Stimulated activated CD8-positive, alpha-beta memory T cell treated with anti-CD3 and anti-CD28 coated beads, Interleukin-15, amount 100 ng/mL, for 1 hour (primary cell): ENCODE results near the gene ACSM6.
"Not testable (repeated sequence)": the region's sequence is repeated elsewhere in the genome, so short reads cannot be mapped to it uniquely, and the experiment has no call there.

Experiments used
- DNase-seq: peaks from one replicate; pipeline ENCODE4 v3.0.0-alpha.2; 2020; ENCODE audit warnings: low read depth

The ACSM6 gene, protein sequence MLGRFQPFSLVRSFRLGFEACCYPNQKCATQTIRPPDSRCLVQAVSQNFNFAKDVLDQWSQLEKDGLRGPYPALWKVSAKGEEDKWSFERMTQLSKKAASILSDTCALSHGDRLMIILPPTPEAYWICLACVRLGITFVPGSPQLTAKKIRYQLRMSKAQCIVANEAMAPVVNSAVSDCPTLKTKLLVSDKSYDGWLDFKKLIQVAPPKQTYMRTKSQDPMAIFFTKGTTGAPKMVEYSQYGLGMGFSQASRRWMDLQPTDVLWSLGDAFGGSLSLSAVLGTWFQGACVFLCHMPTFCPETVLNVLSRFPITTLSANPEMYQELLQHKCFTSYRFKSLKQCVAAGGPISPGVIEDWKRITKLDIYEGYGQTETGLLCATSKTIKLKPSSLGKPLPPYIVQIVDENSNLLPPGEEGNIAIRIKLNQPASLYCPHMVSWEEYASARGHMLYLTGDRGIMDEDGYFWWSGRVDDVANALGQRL

DNA sequence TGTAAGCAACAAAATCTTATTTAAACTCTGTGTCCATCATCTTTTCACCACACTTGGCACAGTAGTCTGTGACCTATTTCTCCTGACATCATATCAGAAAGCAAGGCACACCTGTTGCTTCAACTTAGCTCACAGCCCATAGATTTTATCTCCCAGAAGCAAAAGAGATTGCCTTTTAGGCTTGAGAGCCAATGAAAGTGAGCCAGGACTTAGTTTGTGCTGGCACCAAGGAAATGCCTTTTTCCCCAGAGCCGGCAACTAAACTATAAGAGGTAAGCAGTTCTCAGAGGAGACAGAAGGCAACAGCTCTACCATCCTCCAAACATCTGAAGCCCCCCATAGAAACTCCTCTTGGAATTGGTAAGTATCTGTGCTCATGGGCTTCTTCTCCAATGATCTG, at the start of gene ACSM6:
Gene ACSM6, plus strand, starts transcription at position 295 of the 400 bp plus-strand sequence. CDS start 248 bp downstream, outside the sequence.
- DNase-seq = no peak

DNA sequence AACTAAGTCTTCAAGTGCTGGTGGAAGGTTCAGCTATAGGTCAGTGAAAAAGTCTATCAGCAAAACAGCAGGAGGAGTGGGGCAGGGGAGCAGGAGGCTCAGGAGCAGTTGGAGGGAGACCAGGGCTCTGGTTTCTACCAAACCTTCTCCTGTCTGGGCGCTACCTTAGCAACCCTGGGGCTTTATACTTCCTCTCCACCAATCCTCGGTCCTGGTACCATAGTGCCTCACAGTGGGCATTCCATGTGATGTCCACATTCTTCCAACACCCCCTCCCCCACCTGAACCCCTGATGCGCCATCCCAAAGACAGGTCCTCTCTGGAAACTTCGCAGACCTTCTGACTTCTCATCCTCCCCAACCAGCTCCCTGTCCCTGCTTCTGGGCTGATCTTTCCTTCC, 25.3 kb upstream of the ACSM6 start:
- DNase-seq = no peak

- DNase-seq = no peak
Observed at GRCh38 chr10:95169522-95169921, 24.5 kb upstream of the ACSM6 start.

- DNase-seq = no peak
Observed at GRCh38 chr10:95170790-95171189, 23.2 kb upstream of the ACSM6 start.

DNA sequence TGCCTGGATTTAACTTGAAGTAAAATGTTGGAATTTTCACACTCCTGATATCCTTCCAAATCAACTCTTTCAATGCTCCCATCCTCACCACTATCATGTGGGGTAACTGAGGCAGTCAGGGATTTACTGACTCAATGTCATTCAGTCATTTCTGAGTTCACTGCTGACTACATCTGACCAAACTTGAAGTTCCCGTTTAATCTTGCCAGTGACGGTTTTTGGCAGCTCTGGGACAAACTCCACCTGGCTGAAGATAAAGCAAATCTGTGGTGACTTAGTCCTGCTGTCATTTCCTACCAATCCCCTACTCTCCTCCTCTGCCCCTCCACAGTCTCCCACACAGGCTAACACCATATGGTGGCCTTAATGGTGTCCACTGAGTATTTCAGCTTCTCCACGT, 22.7 kb upstream of the ACSM6 start:
- DNase-seq = no peak

- DNase-seq = no peak
Observed at GRCh38 chr10:95172851-95173250, 21.2 kb upstream of the ACSM6 start.

GRCh38 chr10:95176101-95176500, 17.9 kb upstream of the ACSM6 start:
- DNase-seq = no peak

DNA sequence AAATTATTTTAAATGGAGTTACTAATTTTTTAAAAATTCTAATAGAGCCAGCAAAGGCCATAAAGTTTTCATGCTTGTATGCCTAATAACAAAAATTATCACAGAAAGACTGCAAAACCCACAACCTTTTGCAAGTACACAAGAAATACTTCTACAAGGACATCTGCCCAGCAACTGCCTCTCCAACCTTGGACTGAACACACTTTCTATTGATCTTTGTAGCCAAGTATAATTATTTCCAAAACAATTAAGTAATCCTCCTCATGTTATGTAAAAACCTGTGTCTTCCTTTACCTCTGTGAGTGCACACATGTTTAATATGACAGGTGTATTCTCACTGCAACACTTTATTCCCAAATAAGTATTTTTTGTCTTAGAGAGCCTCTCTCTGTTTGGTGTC, 16.6 kb upstream of the ACSM6 start:
- DNase-seq = no peak

- no peak for DNase-seq
Observed at GRCh38 chr10:95178266-95178665, 15.8 kb upstream of the ACSM6 start.

DNA sequence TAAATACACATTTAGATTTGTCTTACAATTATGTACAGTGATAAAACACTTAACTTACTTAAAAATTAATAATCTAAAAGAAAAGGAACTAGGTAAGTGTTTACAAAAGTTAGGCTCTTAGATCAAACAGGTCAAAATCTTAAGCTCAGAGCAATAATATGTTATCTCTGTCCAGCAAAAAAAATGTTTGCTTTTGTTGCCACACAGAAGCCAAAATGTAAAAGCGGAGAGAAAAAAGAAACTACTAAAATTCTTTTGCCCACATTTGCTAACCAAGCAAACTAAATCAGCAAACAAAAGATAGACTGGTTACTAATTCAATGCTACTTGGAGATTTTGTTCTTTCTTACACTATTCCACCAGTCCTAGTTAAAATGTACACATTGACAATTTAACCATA, 15.2 kb upstream of the ACSM6 start:
- no peak for DNase-seq

GRCh38 chr10:95181726-95182125, 12.3 kb upstream of the ACSM6 start:
- no peak for DNase-seq

DNA sequence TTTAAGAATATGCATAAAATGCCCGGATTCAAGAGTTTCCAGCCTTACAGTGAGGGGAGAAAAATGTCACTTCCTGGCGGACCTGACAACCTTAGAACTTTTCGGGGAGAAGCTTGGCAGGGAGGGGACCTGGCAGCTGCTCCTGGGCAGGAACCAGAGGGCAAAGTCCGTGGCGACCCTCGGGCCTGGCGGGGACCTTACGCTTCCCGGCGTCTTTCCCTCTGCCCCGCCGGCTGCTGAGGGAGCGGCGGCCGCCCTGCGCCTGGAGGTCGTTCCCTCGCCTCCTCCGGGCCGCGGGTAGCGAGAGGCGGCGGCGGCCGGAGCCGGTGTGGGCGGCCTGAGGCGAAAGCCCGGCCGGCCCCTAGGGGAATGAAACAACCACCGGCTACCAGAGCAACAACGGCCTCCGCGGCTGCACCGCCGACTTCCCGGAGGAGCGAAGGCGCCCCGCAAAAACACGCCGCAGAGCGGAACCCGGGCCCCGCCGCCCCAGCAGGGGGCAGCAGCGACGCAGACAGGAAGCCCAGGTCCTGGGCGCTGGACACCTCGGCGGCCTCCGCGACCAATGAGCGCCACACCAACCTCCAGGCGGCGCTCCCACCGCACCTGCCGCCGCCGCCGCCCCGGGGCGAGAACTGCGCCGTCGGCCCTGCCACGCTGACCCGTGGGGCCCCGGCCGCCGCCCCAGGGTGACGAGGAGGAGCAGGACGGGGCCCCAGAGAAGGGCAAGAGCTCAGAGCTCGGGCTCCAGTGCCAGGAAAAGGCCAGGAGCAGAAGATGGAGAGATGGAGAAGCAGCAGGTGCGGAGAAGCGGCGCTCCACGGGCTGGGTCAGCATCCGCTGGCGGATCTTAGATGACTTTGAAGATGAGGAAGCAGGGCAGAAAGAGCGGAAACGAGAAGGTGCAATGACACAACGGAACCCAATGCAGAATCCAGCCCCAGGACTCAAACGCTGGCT, 10.5 kb upstream of the ACSM6 start:
- peak; percentile 27 for DNase-seq

DNA sequence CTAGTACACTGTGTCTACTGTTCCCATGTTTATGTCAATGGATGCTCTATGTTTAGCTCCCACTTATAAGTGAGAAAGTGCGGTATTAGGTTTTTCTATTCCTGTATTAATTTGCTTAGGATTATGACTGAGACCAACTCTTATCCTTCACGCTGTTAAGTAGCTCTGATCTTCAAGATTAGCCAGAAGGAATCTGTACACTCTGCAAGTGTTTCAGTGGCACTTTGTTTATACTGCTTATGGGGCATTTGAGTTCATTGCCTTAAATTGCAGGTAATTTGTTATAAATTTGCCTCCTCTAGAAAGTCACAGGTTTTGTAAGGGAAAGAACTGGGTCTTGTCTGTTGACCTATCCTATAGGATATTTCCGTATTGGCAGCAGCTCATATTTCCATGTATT, 6.4 kb upstream of the ACSM6 start:
- DNase-seq = no peak

DNA sequence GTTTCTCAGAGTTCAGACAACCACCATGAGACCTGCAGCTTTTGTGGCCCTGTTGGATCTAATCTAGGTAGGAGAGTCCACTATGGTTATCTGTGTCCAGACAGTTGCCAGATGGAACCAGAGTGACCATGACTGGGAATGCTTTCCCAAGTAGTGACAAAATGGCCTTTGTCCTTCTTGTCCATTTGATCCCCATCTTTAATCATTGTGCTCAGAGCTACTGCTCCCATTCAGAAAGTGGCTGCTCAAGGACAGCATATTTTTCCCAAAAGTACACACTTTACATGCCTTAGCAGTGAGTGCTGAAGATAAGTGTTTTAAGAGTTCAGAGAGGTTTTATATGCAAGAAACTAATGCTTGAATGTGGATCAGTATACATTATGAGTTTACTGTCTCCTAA, 5.4 kb upstream of the ACSM6 start:
- DNase-seq = no peak

- DNase-seq = no peak
Observed at GRCh38 chr10:95196046-95196445, 2.0 kb downstream of the ACSM6 start.

DNA sequence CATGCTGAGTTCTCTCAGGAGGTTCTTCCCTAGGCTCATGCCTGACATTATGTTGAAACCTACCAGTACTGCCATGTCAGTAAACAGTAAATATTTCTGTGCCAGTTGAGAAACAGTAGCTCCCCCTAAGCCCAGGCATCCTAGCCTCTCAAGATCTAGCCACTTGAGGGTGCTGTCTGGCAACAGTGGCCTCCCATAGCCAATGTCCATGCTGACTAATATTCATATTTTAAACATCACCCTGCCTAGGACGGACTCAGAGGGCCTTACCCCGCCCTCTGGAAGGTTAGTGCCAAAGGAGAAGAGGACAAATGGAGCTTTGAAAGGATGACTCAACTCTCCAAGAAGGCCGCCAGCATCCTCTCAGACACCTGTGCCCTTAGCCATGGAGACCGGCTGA, 7.7 kb downstream of the ACSM6 start:
- no peak for DNase-seq

- not testable (repeated sequence) for DNase-seq
Observed at GRCh38 chr10:95202865-95203264, 8.8 kb downstream of the ACSM6 start.

GRCh38 chr10:95208702-95209391, 14.8 kb downstream of the ACSM6 start:
- no peak for DNase-seq

- no peak for DNase-seq
Observed at GRCh38 chr10:95209509-95210127, 15.6 kb downstream of the ACSM6 start.

- no peak for DNase-seq
Observed at GRCh38 chr10:95211606-95212279, 17.7 kb downstream of the ACSM6 start.

- no peak for DNase-seq
Observed at GRCh38 chr10:95214369-95214768, 20.3 kb downstream of the ACSM6 start.
